ENCODE measurements around the gene MED15. TPM values are rescaled to one million over a fixed set of nuclear protein-coding genes. Genes with fewer than 3 reads are reported as not detected.

Gene MED15
- total RNA-seq, 1 donor from 2014 or later, result 135 TPM

DNA sequence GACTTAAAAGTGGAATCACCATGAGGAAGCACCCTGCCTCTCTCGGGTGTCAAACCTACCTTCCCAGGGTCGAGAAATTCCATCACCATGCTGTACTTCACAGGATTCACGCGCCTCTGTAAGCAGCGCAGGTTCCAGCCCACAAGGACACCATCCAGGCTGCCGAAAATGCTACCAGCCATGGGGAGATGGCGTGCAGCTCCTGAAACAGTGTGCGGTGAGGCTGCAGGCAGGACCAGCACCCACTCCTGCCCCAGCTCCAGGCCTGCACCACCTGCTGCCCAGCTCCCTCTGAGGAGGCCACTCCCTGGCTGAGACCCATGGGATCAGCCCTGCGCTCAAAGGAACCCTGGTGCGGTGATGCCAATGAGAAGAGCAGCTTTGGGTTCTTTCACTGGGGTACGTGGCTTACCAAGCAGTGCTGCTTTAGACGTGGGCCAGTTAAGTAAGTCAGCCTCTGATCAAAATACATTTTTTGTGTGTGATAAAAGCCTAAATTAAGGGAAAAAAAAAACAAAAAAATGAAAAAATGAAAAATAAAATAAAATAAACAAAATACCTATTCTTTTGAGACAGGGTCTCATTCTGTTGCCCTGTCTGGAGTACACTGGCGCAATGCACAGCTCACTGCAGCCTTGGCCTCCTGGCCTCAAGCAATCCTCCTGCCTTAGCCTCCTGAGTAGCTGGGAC lies 115.4 kb downstream of the MED15 start:
- H3K27me3 Mint-ChIP-seq (ENCODE audit: low read depth), result peaks cover 8% of the 10 kb centered on the region

DNA sequence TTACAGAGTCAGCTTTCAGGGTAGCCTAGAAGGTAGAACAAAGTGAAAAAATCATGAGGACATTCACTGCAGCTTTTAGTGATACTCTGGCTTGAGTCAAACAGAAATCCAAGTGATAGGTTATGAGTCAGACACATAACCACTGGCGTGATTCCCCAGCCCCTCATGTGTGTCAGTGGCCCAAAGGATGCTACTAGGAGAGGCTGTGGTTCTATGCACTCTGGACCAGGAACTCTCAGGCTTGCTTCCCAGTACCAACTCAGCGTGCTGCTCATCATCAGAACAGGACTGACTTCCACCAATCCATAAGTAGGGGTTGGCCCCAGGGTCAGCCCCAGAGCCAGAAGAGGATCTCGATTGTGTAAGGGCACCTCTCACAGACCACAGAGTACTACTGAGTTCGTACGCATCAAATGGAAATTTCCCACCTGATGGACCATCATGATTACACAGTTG lies 116.8 kb downstream of the MED15 start:
- Mint-ChIP-seq H3K9me3 (no peaks in the 10 kb centered on the region), H3K27ac (no peak overlapping the region), H3K27me3 (ENCODE audit: low read depth) (peaks cover 15% of the 10 kb centered on the region), H3K36me3 (no peaks in the 10 kb centered on the region), H3K4me3 (no peak overlapping the region), H3K4me1 (no peaks in the 10 kb centered on the region)
- TF ChIP-seq, protein P1, sequence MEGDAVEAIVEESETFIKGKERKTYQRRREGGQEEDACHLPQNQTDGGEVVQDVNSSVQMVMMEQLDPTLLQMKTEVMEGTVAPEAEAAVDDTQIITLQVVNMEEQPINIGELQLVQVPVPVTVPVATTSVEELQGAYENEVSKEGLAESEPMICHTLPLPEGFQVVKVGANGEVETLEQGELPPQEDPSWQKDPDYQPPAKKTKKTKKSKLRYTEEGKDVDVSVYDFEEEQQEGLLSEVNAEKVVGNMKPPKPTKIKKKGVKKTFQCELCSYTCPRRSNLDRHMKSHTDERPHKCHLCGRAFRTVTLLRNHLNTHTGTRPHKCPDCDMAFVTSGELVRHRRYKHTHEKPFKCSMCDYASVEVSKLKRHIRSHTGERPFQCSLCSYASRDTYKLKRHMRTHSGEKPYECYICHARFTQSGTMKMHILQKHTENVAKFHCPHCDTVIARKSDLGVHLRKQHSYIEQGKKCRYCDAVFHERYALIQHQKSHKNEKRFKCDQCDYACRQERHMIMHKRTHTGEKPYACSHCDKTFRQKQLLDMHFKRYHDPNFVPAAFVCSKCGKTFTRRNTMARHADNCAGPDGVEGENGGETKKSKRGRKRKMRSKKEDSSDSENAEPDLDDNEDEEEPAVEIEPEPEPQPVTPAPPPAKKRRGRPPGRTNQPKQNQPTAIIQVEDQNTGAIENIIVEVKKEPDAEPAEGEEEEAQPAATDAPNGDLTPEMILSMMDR (IDR thresholded peaks at IDR 0.05; ENCODE audit: unreplicated experiment), result no peak
- DNase-seq (ENCODE audit: low spot score in 2 of 2, unreplicated experiment in 2 of 2), result no peak

More for the DNA sequence above, 115.4 kb downstream of the MED15 start:
- TF ChIP-seq, protein P1 (IDR thresholded peaks at IDR 0.05; ENCODE audit: unreplicated experiment), result no peak
- no peak overlapping the region for H3K4me3 Mint-ChIP-seq
- H3K36me3 Mint-ChIP-seq, result no peaks in the 10 kb centered on the region
- no peak overlapping the region for H3K27ac Mint-ChIP-seq
- H3K9me3 Mint-ChIP-seq, result no peaks in the 10 kb centered on the region
- H3K4me1 Mint-ChIP-seq, result no peaks in the 10 kb centered on the region
- DNase-seq (ENCODE audit: low spot score in 2 of 2, unreplicated experiment in 2 of 2), result no peak

GRCh38 chr22:20625270-20625669 lies 117.9 kb downstream of the MED15 start:
- no peak for DNase-seq (ENCODE audit: low spot score in 2 of 2, unreplicated experiment in 2 of 2)
- no peaks in the 10 kb centered on the region for H3K36me3 Mint-ChIP-seq
- peaks cover 15% of the 10 kb centered on the region for H3K27me3 Mint-ChIP-seq (ENCODE audit: low read depth)
- no peak overlapping the region for H3K4me3 Mint-ChIP-seq
- H3K9me3 Mint-ChIP-seq, result no peaks in the 10 kb centered on the region
- TF ChIP-seq, protein P1 (IDR thresholded peaks at IDR 0.05; ENCODE audit: unreplicated experiment), result no peak
- no peak overlapping the region for H3K27ac Mint-ChIP-seq
- H3K4me1 Mint-ChIP-seq, result no peaks in the 10 kb centered on the region

GRCh38 chr22:20626811-20627210 lies 119.4 kb downstream of the MED15 start:
- Mint-ChIP-seq H3K27me3 (ENCODE audit: low read depth) (peaks cover 15% of the 10 kb centered on the region), H3K27ac (no peak overlapping the region), H3K9me3 (no peaks in the 10 kb centered on the region), H3K36me3 (no peaks in the 10 kb centered on the region), H3K4me3 (no peak overlapping the region), H3K4me1 (no peaks in the 10 kb centered on the region)
- TF ChIP-seq, protein P1 (IDR thresholded peaks at IDR 0.05; ENCODE audit: unreplicated experiment), result no peak
- no peak for DNase-seq (ENCODE audit: low spot score in 2 of 2, unreplicated experiment in 2 of 2)

DNA sequence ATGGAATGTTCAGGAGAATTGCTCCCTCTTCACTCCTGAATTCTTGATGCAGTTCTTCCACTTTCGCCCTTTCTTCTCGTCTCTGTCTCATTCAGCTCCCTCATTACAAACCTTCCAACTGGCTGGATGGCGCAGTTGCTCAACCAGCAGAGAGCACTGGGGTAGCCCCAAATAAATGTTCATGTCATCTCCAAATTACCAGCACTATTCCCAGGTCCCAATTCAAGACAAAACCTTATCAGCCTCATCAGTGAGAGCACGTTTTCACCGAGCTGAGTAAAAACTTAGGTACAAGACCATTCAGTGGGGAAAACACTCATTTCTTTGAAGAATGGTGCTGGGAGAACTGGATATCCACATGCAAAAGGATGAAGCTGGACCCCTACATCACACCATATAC lies 120.0 kb downstream of the MED15 start:
- H3K27me3 Mint-ChIP-seq (ENCODE audit: low read depth), result peaks cover 15% of the 10 kb centered on the region

More for the DNA sequence above, 120.0 kb downstream of the MED15 start:
- Mint-ChIP-seq H3K9me3 (no peaks in the 10 kb centered on the region), H3K4me1 (peaks cover 3% of the 10 kb centered on the region), H3K4me3 (no peak overlapping the region), H3K27ac (no peak overlapping the region), H3K36me3 (no peaks in the 10 kb centered on the region)
- TF ChIP-seq, protein P1 (IDR thresholded peaks at IDR 0.05; ENCODE audit: unreplicated experiment), result no peak
- DNase-seq (ENCODE audit: low spot score in 2 of 2, unreplicated experiment in 2 of 2), result no peak
